H9 (cell line): ENCODE measurements around the gene CEP131. TPM values are rescaled to one million over a fixed set of nuclear protein-coding genes. Genes with fewer than 3 reads are reported as not detected.

Experiments used
- DNase-seq: peaks from one replicate; pipeline ENCODE4 v3.0.0-alpha.2; 2017
- H2AFZ ChIP-seq: one replicate; pipeline ENCODE4 v1.6.1; 2013; ENCODE audit warnings: mild to moderate bottlenecking, low read length, control low read depth, moderate library complexity
- H2AK5ac ChIP-seq: 2 replicates; pipeline ENCODE4 v1.6.1; 2013; ENCODE audit warnings: low read length, control low read depth, mixed read lengths; ENCODE audit not compliant: insufficient read length
- H2BK120ac ChIP-seq: one replicate; pipeline ENCODE4 v1.6.1; 2013; ENCODE audit warnings: low read depth, mild to moderate bottlenecking, low read length, control low read depth, inconsistent platforms; ENCODE audit not compliant: poor library complexity, severe bottlenecking
- H2BK12ac ChIP-seq: 2 replicates; pipeline ENCODE4 v1.6.1; 2013; ENCODE audit warnings: low read length, control low read depth, mixed read lengths, low read depth; ENCODE audit not compliant: insufficient read length
- H2BK15ac ChIP-seq: 2 replicates; pipeline ENCODE4 v1.6.1; 2013; ENCODE audit warnings: low read depth, low read length, control low read depth
- H2BK20ac ChIP-seq: one replicate; pipeline ENCODE4 v1.6.1; 2013; ENCODE audit warnings: low read depth, mild to moderate bottlenecking, low read length, control low read depth, inconsistent platforms; ENCODE audit not compliant: poor library complexity, severe bottlenecking
- H2BK5ac ChIP-seq: 2 replicates; pipeline ENCODE4 v1.6.1; 2013; ENCODE audit warnings: low read length, control low read depth, mixed read lengths; ENCODE audit not compliant: insufficient read length
- H3K14ac ChIP-seq: 2 replicates; pipeline ENCODE4 v1.6.1; 2013; ENCODE audit warnings: low read length, control low read depth; ENCODE audit not compliant: insufficient read depth
- H3K18ac ChIP-seq: 2 replicates; pipeline ENCODE4 v1.6.1; 2013; ENCODE audit warnings: low read depth, mild to moderate bottlenecking, mixed read lengths, low read length, control low read depth; ENCODE audit not compliant: insufficient read length
- H3K23ac ChIP-seq: 2 replicates; pipeline ENCODE4 v1.6.1; 2013; ENCODE audit warnings: low read length, control low read depth, mixed read lengths, low read depth; ENCODE audit not compliant: insufficient read length
- H3K23me2 ChIP-seq: 2 replicates; pipeline ENCODE4 v1.6.1; 2013; ENCODE audit warnings: low read depth, mild to moderate bottlenecking, mixed read lengths, low read length, control low read depth; ENCODE audit not compliant: insufficient read length, poor library complexity, severe bottlenecking
- H3K27ac ChIP-seq: 2 replicates; pipeline ENCODE4 v1.5.1; 2013; ENCODE audit warnings: low read length, control low read depth, mixed read lengths, low read depth; ENCODE audit not compliant: insufficient read length
- H3K27me3 ChIP-seq: 2 replicates; pipeline ENCODE4 v1.6.1; 2013; ENCODE audit warnings: low read length, control low read depth, inconsistent platforms; ENCODE audit not compliant: insufficient read depth
- H3K4ac ChIP-seq: 2 replicates; pipeline ENCODE4 v1.6.1; 2013; ENCODE audit warnings: low read depth, mild to moderate bottlenecking, control low read depth, inconsistent platforms, low read length, moderate library complexity
- H3K4me1 ChIP-seq: 2 replicates; pipeline ENCODE4 v1.6.1; 2013; ENCODE audit warnings: low read length, control low read depth, inconsistent platforms; ENCODE audit not compliant: insufficient read depth
- H3K4me2 ChIP-seq: 2 replicates; pipeline ENCODE4 v1.6.1; 2013; ENCODE audit warnings: low read length, control low read depth, mixed read lengths; ENCODE audit not compliant: insufficient read length, insufficient read depth
- H3K56ac ChIP-seq: 2 replicates; pipeline ENCODE4 v1.6.1; 2013; ENCODE audit warnings: low read depth, mild to moderate bottlenecking, mixed read lengths, low read length, control low read depth; ENCODE audit not compliant: insufficient read length
- H3K79me1 ChIP-seq: 2 replicates; pipeline ENCODE4 v1.6.1; 2013; ENCODE audit warnings: low read depth, mild to moderate bottlenecking, moderate library complexity, low read length, control low read depth, inconsistent platforms; ENCODE audit not compliant: insufficient read depth, poor library complexity, severe bottlenecking
- H3K79me2 ChIP-seq: 2 replicates; pipeline ENCODE4 v1.6.1; 2013; ENCODE audit warnings: low read length, control low read depth, inconsistent platforms; ENCODE audit not compliant: insufficient read depth
- H3K9ac ChIP-seq: 2 replicates; pipeline ENCODE4 v1.6.1; 2013; ENCODE audit warnings: low read length, control low read depth, mixed read lengths; ENCODE audit not compliant: insufficient read length; ENCODE audit errors: extremely low read depth
- H3K9me3 ChIP-seq: one replicate; pipeline ENCODE4 v1.6.1; 2013; ENCODE audit warnings: low read depth, low read length, inconsistent platforms; ENCODE audit not compliant: control insufficient read depth
- H3T11ph ChIP-seq: one replicate; pipeline ENCODE4 v1.6.1; 2013; ENCODE audit warnings: mild to moderate bottlenecking, low read length, control low read depth, inconsistent platforms
- H4K20me1 ChIP-seq: one replicate; pipeline ENCODE4 v1.6.1; 2013; ENCODE audit not compliant: control insufficient read depth, insufficient read length, insufficient read depth
- H4K5ac ChIP-seq: 2 replicates; pipeline ENCODE4 v1.6.1; 2013; ENCODE audit warnings: low read depth, mild to moderate bottlenecking, mixed read lengths, low read length, control low read depth; ENCODE audit not compliant: insufficient read length
- H4K8ac ChIP-seq: replicated peaks from 2 replicates; pipeline ENCODE4 v1.6.1; 2013; ENCODE audit warnings: low read length, control low read depth, mixed read lengths, low read depth; ENCODE audit not compliant: insufficient read length
- H4K91ac ChIP-seq: 2 replicates; pipeline ENCODE4 v1.6.1; 2013; ENCODE audit warnings: low read depth, mild to moderate bottlenecking, moderate library complexity, mixed read lengths, low read length, control low read depth; ENCODE audit not compliant: insufficient read length
- H3K27ac Mint-ChIP-seq, 3 experiments: 2 replicates in 2 of 3; 3 replicates in 1 of 3; pipeline ENCODE4 v1.8.0; 2020 to 2021; ENCODE audit warnings: mixed read lengths in 3 of 3, mild to moderate bottlenecking in 1 of 3, moderate library complexity in 1 of 3
- H3K27me3 Mint-ChIP-seq: 2 replicates; pipeline ENCODE4 v1.8.0; 2021; ENCODE audit warnings: low read depth, mild to moderate bottlenecking, moderate library complexity, mixed read lengths
- H3K36me3 Mint-ChIP-seq, 3 experiments: 2 replicates in 2 of 3; 3 replicates in 1 of 3; pipeline ENCODE4 v1.8.0; 2020 to 2021; ENCODE audit warnings: low read depth in 3 of 3, mixed read lengths in 3 of 3; ENCODE audit not compliant: insufficient read depth in 1 of 3
- H3K4me1 Mint-ChIP-seq, 2 experiments: 2 replicates each; pipeline ENCODE4 v1.8.0; 2020; ENCODE audit warnings: mixed read lengths in 2 of 2
- H3K4me3 Mint-ChIP-seq, 2 experiments: 2 replicates in 1 of 2; 3 replicates in 1 of 2; pipeline ENCODE4 v1.8.0; 2020 to 2021; ENCODE audit warnings: mild to moderate bottlenecking in 2 of 2, mixed read lengths in 2 of 2, moderate library complexity in 1 of 2
- H3K9me3 Mint-ChIP-seq, 2 experiments: 2 replicates in 1 of 2; 3 replicates in 1 of 2; pipeline ENCODE4 v1.8.0; 2020; ENCODE audit warnings: mild to moderate bottlenecking in 2 of 2, mixed read lengths in 2 of 2, moderate library complexity in 1 of 2
- WGBS: extraction: QIAGEN DNeasy Blood & Tissue Kit; methylation state at CpG from one replicate; pipeline ENCODE4 v1.1.7; 2013; ENCODE audit warnings: missing lambda C conversion rate, low lambda C conversion rate, mixed read lengths; ENCODE audit not compliant: insufficient read length; ENCODE audit errors: extremely low coverage; 5-methylcytosine and 5-hydroxymethylcytosine counted together
- total RNA-seq: library from RNA; stranded (reverse); gene quantifications from 2 replicates; pipeline ENCODE4 v1.2.1, GENCODE V29; 2021
- TF ChIP-seq, protein P1 (sequence below): fragments of 200-600 bp; sonication (generic); conservative IDR thresholded peaks from 3 replicates; pipeline ENCODE4 v1.8.0; 2021; ENCODE audit warnings: antibody characterized with exemption, mild to moderate bottlenecking

CEP131 gene
- total RNA-seq, 1 experiment from 2014 or later, result 16.3 TPM

DNA sequence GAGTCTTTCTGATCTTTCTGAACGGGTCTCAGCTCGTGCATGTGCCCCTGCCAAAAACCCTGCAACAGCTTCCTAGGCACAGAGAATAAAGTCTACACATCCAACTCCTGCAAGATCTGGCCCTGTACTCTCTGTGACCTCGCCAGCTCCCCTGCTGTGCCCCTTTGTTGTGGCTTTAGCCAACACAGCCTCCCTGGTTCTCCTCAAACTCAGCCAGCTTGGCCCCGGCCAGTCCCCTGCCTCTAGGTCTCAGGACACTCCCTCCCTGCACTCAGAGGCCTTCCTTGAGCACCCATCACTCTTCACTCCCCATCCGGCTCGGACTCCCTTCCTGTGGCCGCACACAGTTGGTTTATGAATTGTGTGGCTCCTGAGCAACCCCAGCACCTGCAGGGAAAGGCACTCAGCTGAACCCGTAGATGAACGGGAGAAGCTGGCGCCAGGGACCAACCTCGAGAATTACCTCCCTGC, 1.4 kb downstream of the CEP131 start:
- no CpG with 5 or more reads among the region's 11 CpGs for WGBS
- Histone ChIP-seq H2BK15ac (no peak overlapping the region), H3K56ac (no peak overlapping the region), H2BK12ac (no peak overlapping the region), H3K27me3 (no peaks in the 10 kb centered on the region), H2AFZ (no peak overlapping the region), H2BK5ac (no peak overlapping the region), H3K4ac (no peak overlapping the region), H3K9me3 (no peaks in the 10 kb centered on the region), H3K79me1 (peaks cover 6% of the 10 kb centered on the region), H3K18ac (no peak overlapping the region), H3K27ac (no peak overlapping the region), H2AK5ac (no peak overlapping the region), H3K4me2 (peak overlapping the region; percentile 80), H4K91ac (no peak overlapping the region), H3T11ph (no peak overlapping the region), H4K5ac (no peak overlapping the region), H2BK120ac (no peak overlapping the region), H2BK20ac (no peak overlapping the region), H3K23me2 (peaks cover 14% of the 10 kb centered on the region), H4K20me1 (no peaks in the 10 kb centered on the region), H3K4me1 (no peaks in the 10 kb centered on the region; the same call in 1 of the 2 replicates), H3K79me2 (no peaks in the 10 kb centered on the region), H4K8ac (no peak overlapping the region), H3K9ac (peak overlapping the region; percentile 9), H3K23ac (no peak overlapping the region), H3K14ac (no peak overlapping the region; the same call in 1 of the 2 replicates)
- Mint-ChIP-seq H3K27me3 (peaks cover 20% of the 10 kb centered on the region), H3K9me3 (no peaks in the 10 kb centered on the region; a peak in 1 of 5 replicates), H3K27ac (peak overlapping the region in 2 of 3 experiments; percentile 8 to 74; a peak in 2 of 7 replicates), H3K36me3 (peaks cover 4 to 22% (median 18%) of the 10 kb centered on the region in 3 experiments), H3K4me3 (peak overlapping the region; percentile 69 to 83), H3K4me1 (peaks cover 15% of the 10 kb centered on the region in 2 experiments)
- DNase-seq, result no peak
- TF ChIP-seq, protein P1, sequence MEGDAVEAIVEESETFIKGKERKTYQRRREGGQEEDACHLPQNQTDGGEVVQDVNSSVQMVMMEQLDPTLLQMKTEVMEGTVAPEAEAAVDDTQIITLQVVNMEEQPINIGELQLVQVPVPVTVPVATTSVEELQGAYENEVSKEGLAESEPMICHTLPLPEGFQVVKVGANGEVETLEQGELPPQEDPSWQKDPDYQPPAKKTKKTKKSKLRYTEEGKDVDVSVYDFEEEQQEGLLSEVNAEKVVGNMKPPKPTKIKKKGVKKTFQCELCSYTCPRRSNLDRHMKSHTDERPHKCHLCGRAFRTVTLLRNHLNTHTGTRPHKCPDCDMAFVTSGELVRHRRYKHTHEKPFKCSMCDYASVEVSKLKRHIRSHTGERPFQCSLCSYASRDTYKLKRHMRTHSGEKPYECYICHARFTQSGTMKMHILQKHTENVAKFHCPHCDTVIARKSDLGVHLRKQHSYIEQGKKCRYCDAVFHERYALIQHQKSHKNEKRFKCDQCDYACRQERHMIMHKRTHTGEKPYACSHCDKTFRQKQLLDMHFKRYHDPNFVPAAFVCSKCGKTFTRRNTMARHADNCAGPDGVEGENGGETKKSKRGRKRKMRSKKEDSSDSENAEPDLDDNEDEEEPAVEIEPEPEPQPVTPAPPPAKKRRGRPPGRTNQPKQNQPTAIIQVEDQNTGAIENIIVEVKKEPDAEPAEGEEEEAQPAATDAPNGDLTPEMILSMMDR, result no peak
